ENCODE results near the gene TTLL4. TPM values are rescaled to one million over a fixed set of nuclear protein-coding genes. Genes with fewer than 3 reads are reported as not detected.

The TTLL4 gene
- total and polyA plus RNA-seq, 4 donors, result 18.6 to 30.5 (median 22.3) TPM

GRCh38 chr2:218745559-218746469 lies 35.2 kb downstream of the TTLL4 start:
- Histone ChIP-seq H3K27ac (ENCODE audit: low read depth in 1 of 2, low read length in 1 of 2) (peak overlapping the region; percentile 22 to 25), H3K4me1 (ENCODE audit: control insufficient read depth in 5 of 5, insufficient read depth in 5 of 5, low read length in 5 of 5) (no peaks in the 10 kb centered on the region), H3K9me3 (ENCODE audit: control insufficient read depth in 4 of 4, insufficient read depth in 3 of 4, low read length in 3 of 4) (no peaks in the 10 kb centered on the region), H3K9ac (ENCODE audit: insufficient read depth in 1 of 2, low read length in 2 of 2) (no peak overlapping the region), H3K27me3 (ENCODE audit: control insufficient read depth in 3 of 3, insufficient read depth in 3 of 3, low read length in 2 of 3) (no peaks in the 10 kb centered on the region), H3K36me3 (ENCODE audit: control insufficient read depth in 4 of 4, insufficient read depth in 4 of 4, low read length in 4 of 4) (peaks cover 12 to 38% (median 37%) of the 10 kb centered on the region in 4 donors), H3K4me3 (no peak overlapping the region)
- ATAC-seq (ENCODE audit: insufficient read depth, low FRiP score) (no peak), DNase-seq (peak; percentile 53 to 81 (median 57))
- TF ChIP-seq CTCF (IDR thresholded peaks at IDR 0.05; ENCODE audit: control extremely low read depth, extremely low read depth), result no peak
- WGBS, 2 donors, result 85 to 86% methylated on average over 10 of the region's 10 CpGs

- no peak overlapping the region for H3K27ac ChIP-seq (ENCODE audit: low read depth in 1 of 2, low read length in 1 of 2)
- no peaks in the 10 kb centered on the region for H3K27me3 ChIP-seq (ENCODE audit: control insufficient read depth in 3 of 3, insufficient read depth in 3 of 3, low read length in 2 of 3)
- H3K4me3 ChIP-seq, result no peak overlapping the region
- H3K9me3 ChIP-seq (ENCODE audit: control insufficient read depth in 4 of 4, insufficient read depth in 3 of 4, low read length in 3 of 4), result no peaks in the 10 kb centered on the region
- TF ChIP-seq CTCF (IDR thresholded peaks at IDR 0.05; ENCODE audit: control extremely low read depth, extremely low read depth), result no peak
- H3K36me3 ChIP-seq (ENCODE audit: control insufficient read depth in 4 of 4, insufficient read depth in 4 of 4, low read length in 4 of 4), result peaks cover 8 to 39% (median 36%) of the 10 kb centered on the region in 4 donors
- no peaks in the 10 kb centered on the region for H3K4me1 ChIP-seq (ENCODE audit: control insufficient read depth in 5 of 5, insufficient read depth in 5 of 5, low read length in 5 of 5)
- DNase-seq, result no peak
- 97 to 100% methylated on average over 1 of the region's 1 CpG for WGBS, 2 donors
- no peak overlapping the region for H3K9ac ChIP-seq (ENCODE audit: insufficient read depth in 1 of 2, low read length in 2 of 2)
- ATAC-seq (ENCODE audit: insufficient read depth, low FRiP score), result no peak
Observed at GRCh38 chr2:218746470-218746795, 35.8 kb downstream of the TTLL4 start.

GRCh38 chr2:218746960-218747359 lies 36.3 kb downstream of the TTLL4 start:
- Histone ChIP-seq H3K4me3 (no peak overlapping the region), H3K27me3 (ENCODE audit: control insufficient read depth in 3 of 3, insufficient read depth in 3 of 3, low read length in 2 of 3) (no peaks in the 10 kb centered on the region), H3K27ac (ENCODE audit: low read depth in 1 of 2, low read length in 1 of 2) (no peak overlapping the region), H3K4me1 (ENCODE audit: control insufficient read depth in 5 of 5, insufficient read depth in 5 of 5, low read length in 5 of 5) (no peaks in the 10 kb centered on the region), H3K9ac (ENCODE audit: insufficient read depth in 1 of 2, low read length in 2 of 2) (no peak overlapping the region), H3K36me3 (ENCODE audit: control insufficient read depth in 4 of 4, insufficient read depth in 4 of 4, low read length in 4 of 4) (peaks cover 10 to 39% (median 37%) of the 10 kb centered on the region in 4 donors), H3K9me3 (ENCODE audit: control insufficient read depth in 4 of 4, insufficient read depth in 3 of 4, low read length in 3 of 4) (no peaks in the 10 kb centered on the region)
- WGBS, 2 donors, result 97 to 100% methylated on average over 10 of the region's 10 CpGs
- TF ChIP-seq CTCF (IDR thresholded peaks at IDR 0.05; ENCODE audit: control extremely low read depth, extremely low read depth), result no peak
- no peak for DNase-seq
- ATAC-seq (ENCODE audit: insufficient read depth, low FRiP score), result no peak
